ENCODE data around the gene ENHO.
A peak's percentile ranks its signal among the peaks of the same experiment; 100 is the strongest.

ENHO gene

DNA sequence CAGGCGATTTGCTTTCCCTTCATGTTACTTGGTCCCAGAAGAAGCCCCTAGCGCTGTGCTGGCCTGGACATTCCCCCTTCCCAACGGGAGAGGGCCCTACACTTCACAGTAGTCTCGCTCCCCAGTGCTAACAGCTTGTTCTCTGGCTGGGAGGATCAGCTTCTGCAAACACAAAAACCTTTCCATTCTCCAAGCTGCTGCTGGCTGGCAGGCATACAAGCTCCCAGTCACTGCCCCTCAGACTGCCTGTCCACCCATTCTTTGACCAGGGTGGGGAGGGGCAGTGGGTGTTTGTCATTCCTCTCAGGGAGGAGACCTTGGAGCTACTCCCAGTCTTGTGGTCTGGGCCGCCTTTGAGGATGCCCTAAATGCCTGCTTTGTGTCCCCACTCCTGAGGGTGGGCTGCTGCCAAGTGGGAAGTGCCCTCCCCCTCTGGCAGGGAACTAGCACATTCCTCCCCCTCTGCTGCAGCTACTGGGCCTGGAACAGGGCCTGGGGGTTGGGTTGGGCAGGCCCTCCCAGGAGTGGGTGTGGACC lies 20.8 kb downstream of the ENHO start:
- CTCF ChIA-PET, result interaction anchor here (0.6 to 3.4 kb wide), 16 partner anchors 9 to 132 kb away, joined by 3 to 55 read pairs (median 4); partner anchors contain the start of gene DCTN3
- Mint-ChIP-seq H3K27me3 (peaks cover 23% of the 10 kb centered on the region), H3K27ac (no peak overlapping the region), H3K36me3 (no peaks in the 10 kb centered on the region), H3K4me3 (no peak overlapping the region), H3K9me3 (no peaks in the 10 kb centered on the region), H3K4me1 (no peaks in the 10 kb centered on the region)
- no peak for DNase-seq

GRCh38 chr9:34501372-34501771 lies 21.4 kb downstream of the ENHO start:
- CTCF ChIA-PET, result interaction anchor here (0.9 to 3.4 kb wide), 19 partner anchors 9 to 133 kb away, joined by 3 to 55 read pairs (median 4); partner anchors contain the start of gene DCTN3
- peaks cover 23% of the 10 kb centered on the region for H3K27me3 Mint-ChIP-seq

DNA sequence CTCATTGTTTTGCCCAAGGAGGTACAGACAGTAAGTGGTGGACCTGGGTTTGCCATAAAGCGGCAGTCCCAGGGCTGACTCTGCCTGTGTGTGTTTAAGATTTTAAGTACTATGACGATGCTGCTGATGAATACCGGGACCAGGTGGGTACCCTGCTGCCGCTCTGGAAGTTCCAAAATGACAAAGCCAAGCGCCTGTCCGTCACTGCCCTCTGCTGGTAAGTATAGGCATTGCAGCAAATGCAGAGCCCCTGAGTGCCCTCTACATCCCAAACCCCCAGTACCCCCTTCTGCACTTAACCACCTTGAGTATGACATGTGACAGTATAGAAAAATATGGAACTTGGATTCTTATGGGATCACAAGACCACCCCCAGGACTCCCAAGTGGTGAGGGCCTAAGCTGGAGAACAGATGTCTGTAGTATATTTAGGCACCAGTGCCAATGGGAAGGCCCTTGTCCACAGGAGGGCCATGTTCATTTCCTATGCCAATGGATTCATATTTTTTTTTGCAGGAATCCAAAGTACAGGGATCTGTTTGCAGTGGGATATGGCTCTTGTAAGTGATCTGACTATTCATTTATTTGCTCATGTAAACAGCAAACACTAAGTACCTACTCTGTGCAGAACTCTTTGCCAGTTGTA lies 22.0 kb downstream of the ENHO start:
- H3K36me3 Mint-ChIP-seq, result no peaks in the 10 kb centered on the region
- peak; percentile 80 for DNase-seq
- H3K4me1 Mint-ChIP-seq, result no peaks in the 10 kb centered on the region
- no peak overlapping the region for H3K27ac Mint-ChIP-seq
- H3K27me3 Mint-ChIP-seq, result peaks cover 21% of the 10 kb centered on the region
- H3K4me3 Mint-ChIP-seq, result no peak overlapping the region
- no peaks in the 10 kb centered on the region for H3K9me3 Mint-ChIP-seq
- CTCF ChIA-PET, result interaction anchor here (0.8 to 3.4 kb wide), 20 partner anchors 10 to 169 kb away, joined by 3 to 55 read pairs (median 4); partner anchors contain the start of gene DCTN3

More at GRCh38 chr9:34501372-34501771, 21.4 kb downstream of the ENHO start:
- DNase-seq, result no peak
- Mint-ChIP-seq H3K4me1 (no peaks in the 10 kb centered on the region), H3K4me3 (no peak overlapping the region), H3K36me3 (no peaks in the 10 kb centered on the region), H3K27ac (no peak overlapping the region), H3K9me3 (no peaks in the 10 kb centered on the region)

- no peak for DNase-seq
- H3K4me1 Mint-ChIP-seq, result no peaks in the 10 kb centered on the region
- CTCF ChIA-PET, result no interaction called here
- no peaks in the 10 kb centered on the region for H3K36me3 Mint-ChIP-seq
- no peaks in the 10 kb centered on the region for H3K9me3 Mint-ChIP-seq
- H3K27me3 Mint-ChIP-seq, result peaks cover 22% of the 10 kb centered on the region
- no peak overlapping the region for H3K27ac Mint-ChIP-seq
- H3K4me3 Mint-ChIP-seq, result no peak overlapping the region
Measured at GRCh38 chr9:34499076-34499475, 23.7 kb downstream of the ENHO start.

DNA sequence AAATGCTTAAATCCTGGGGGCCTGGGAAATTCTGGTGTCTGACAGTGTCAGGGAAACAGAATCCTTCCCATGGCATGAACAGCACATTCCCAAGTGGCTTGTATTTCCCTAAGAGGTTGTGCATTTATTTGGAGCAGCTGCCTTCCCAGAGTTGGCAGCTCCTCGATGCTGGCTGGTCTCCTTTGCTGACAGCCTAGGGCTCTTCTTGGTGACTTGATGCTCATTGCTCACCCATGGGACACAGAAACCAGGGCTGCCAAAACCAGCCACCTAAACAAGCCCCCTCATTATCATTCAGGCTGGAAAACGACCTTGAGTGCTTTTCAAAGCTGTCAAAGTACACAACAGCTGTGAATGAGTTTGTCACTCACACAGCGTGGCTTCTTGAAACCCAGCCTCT lies 24.2 kb downstream of the ENHO start:
- Mint-ChIP-seq H3K9me3 (no peaks in the 10 kb centered on the region), H3K27ac (no peak overlapping the region), H3K4me3 (no peak overlapping the region), H3K4me1 (no peaks in the 10 kb centered on the region), H3K36me3 (no peaks in the 10 kb centered on the region), H3K27me3 (peaks cover 22% of the 10 kb centered on the region)
- DNase-seq, result no peak
- CTCF ChIA-PET, result interaction anchor here (1.4 kb wide), 1 partner anchor 60 kb away, joined by 3 read pairs; no protein-coding TSS in a partner anchor

DNA sequence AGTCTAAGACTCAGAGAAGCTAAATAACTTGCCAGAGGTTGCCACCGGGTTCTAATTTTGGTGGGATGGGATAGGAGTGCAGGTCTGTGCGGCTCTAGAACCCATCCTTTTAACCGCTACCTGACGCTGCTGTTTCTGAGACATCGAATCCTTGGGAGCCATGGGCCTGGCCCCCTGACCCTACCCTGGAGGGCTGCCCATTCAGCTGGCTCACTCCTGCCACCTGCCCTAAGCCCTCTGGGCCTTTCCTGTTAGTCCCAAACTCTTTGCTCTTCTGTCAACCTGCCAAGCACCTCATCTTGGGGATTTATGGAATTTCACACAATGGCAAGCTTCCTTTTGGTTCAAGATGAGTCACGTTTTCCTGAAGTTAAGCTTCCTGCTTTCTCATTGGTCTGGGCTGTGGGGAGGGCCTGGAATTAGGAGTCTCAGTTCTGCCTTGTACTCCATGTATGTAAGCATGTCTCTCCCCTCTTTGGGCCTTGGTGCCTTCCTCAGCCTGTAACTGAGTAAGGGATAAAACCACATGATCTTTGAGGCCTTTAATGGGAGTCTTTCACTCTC lies 26.6 kb downstream of the ENHO start:
- no peaks in the 10 kb centered on the region for H3K9me3 Mint-ChIP-seq

GRCh38 chr9:34493972-34494535 lies 28.7 kb downstream of the ENHO start:
- no peaks in the 10 kb centered on the region for H3K9me3 Mint-ChIP-seq
- no peaks in the 10 kb centered on the region for H3K36me3 Mint-ChIP-seq
- no peak overlapping the region for H3K27ac Mint-ChIP-seq
- no peak overlapping the region for H3K4me3 Mint-ChIP-seq
- H3K27me3 Mint-ChIP-seq, result peaks cover 29% of the 10 kb centered on the region
- CTCF ChIA-PET, result interaction anchor here (1.5 to 1.9 kb wide), 3 partner anchors 47 to 101 kb away, joined by 3 to 5 read pairs (median 4); no protein-coding TSS in a partner anchor
- DNase-seq, result peak; percentile 74
- H3K4me1 Mint-ChIP-seq, result no peaks in the 10 kb centered on the region

More for the DNA sequence above, 26.6 kb downstream of the ENHO start:
- no peak for DNase-seq
- no peaks in the 10 kb centered on the region for H3K36me3 Mint-ChIP-seq
- CTCF ChIA-PET, result interaction anchor here (1.0 kb wide), 2 partner anchors 61 to 92 kb away, joined by 3 to 5 read pairs; no protein-coding TSS in a partner anchor
- H3K27me3 Mint-ChIP-seq, result peaks cover 25% of the 10 kb centered on the region
- H3K4me1 Mint-ChIP-seq, result no peaks in the 10 kb centered on the region
- no peak overlapping the region for H3K4me3 Mint-ChIP-seq
- no peak overlapping the region for H3K27ac Mint-ChIP-seq

GRCh38 chr9:34492051-34492450 lies 30.7 kb downstream of the ENHO start:
- CTCF ChIA-PET, result interaction anchor here (1.0 to 1.6 kb wide), 2 partner anchors 48 to 88 kb away, joined by 3 to 4 read pairs; no protein-coding TSS in a partner anchor
- H3K4me3 Mint-ChIP-seq, result no peak overlapping the region
- peaks cover 38% of the 10 kb centered on the region for H3K27me3 Mint-ChIP-seq
- H3K27ac Mint-ChIP-seq, result no peak overlapping the region
- H3K9me3 Mint-ChIP-seq, result no peaks in the 10 kb centered on the region
- DNase-seq, result no peak
- no peaks in the 10 kb centered on the region for H3K36me3 Mint-ChIP-seq
- no peaks in the 10 kb centered on the region for H3K4me1 Mint-ChIP-seq

DNA sequence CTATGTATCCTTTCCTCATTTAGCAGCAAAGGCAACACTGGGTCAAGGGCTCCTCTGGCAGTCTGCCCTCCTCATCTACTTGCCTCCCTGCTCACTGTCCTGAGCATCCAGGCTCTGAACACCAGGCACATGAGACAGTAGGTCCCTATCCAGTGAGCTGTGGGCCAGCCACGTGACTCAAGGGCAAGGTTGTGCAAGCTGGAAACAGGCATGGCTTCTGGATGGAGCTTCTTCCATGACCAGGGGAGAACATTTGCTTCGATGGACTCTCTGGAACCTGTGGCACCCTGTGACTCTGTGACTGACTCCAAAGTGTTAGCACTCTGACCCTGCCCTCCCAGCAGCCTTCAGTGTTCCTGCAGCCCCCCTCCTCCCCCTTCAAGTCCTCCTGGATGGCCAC lies 31.2 kb downstream of the ENHO start:
- peaks cover 39% of the 10 kb centered on the region for H3K27me3 Mint-ChIP-seq
- no peaks in the 10 kb centered on the region for H3K36me3 Mint-ChIP-seq
- CTCF ChIA-PET, result interaction anchor here (1.0 kb wide), 1 partner anchor 48 kb away, joined by 3 read pairs; no protein-coding TSS in a partner anchor
- DNase-seq, result no peak
- no peaks in the 10 kb centered on the region for H3K9me3 Mint-ChIP-seq
- no peak overlapping the region for H3K27ac Mint-ChIP-seq
- H3K4me1 Mint-ChIP-seq, result no peaks in the 10 kb centered on the region
- H3K4me3 Mint-ChIP-seq, result no peak overlapping the region

DNA sequence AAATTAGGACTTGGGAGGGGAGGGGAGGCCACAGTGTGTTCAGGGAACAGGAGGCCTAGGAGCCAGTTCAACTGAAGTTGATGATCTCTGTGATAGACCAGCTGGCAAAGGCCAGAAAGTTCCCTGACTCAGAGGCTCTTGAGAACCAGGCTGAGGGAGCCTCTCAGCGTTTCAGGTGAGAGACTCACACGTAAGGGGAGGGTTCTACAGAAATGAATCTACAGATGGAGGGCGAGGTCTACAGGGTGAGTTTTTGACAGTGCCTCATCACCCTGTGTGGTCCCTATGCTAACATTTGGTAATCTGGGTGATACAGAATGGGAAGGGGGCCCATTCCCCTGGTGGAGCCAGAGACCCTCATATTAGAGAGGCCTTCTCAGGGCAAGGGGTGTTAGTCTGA lies 32.0 kb downstream of the ENHO start:
- no peak overlapping the region for H3K4me3 Mint-ChIP-seq
- H3K27ac Mint-ChIP-seq, result no peak overlapping the region
- H3K9me3 Mint-ChIP-seq, result no peaks in the 10 kb centered on the region
- H3K27me3 Mint-ChIP-seq, result peaks cover 38% of the 10 kb centered on the region
- H3K36me3 Mint-ChIP-seq, result no peaks in the 10 kb centered on the region
- DNase-seq, result no peak
- CTCF ChIA-PET, result interaction anchor here (0.8 to 1.6 kb wide), 4 partner anchors 9 to 100 kb away, joined by 3 to 4 read pairs (median 3); no protein-coding TSS in a partner anchor
- H3K4me1 Mint-ChIP-seq, result no peaks in the 10 kb centered on the region

DNA sequence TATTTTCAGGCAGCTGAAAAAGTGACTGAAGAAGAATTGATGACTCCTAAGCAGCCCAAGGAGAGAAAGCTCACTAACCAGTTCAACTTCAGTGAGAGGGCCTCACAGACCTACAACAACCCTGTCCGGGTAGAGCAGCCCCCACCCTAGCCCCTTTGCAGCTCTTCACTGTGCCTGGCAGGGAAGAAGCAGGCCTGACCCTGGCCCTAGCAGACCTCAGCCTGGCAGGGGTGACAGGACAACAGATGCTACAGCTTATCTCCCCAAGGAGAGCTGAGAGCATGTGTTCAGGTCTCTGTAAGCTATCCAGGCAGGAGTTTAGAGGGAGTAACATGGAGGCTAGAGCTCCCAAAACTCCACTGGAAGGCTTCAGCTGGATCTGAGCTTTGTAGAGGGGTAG lies 32.4 kb downstream of the ENHO start:
- H3K27me3 Mint-ChIP-seq, result peaks cover 35% of the 10 kb centered on the region
- H3K36me3 Mint-ChIP-seq, result no peaks in the 10 kb centered on the region
- DNase-seq, result no peak
- no peaks in the 10 kb centered on the region for H3K9me3 Mint-ChIP-seq
- no peak overlapping the region for H3K27ac Mint-ChIP-seq
- CTCF ChIA-PET, result interaction anchor here (0.8 to 1.6 kb wide), 4 partner anchors 10 to 101 kb away, joined by 3 to 4 read pairs (median 3); no protein-coding TSS in a partner anchor
- no peaks in the 10 kb centered on the region for H3K4me1 Mint-ChIP-seq
- H3K4me3 Mint-ChIP-seq, result no peak overlapping the region

DNA sequence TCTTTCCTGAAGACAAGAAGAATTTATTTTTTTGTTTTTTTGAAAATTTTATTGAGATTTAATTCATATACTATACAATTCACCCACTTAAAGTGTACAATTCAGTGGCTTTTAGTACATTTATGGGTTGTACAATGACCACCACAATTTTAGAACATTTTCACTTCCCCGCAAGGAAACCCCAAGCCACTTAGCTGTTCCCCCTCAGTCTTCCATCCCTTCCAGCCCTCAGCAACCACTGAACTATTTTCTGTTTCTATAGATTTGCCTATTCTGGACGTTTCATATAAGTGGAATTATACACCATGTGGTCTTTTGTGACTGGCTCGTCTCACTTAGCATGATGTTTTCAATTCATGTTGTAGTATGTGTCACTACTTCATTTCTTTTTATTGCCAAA lies 36.2 kb downstream of the ENHO start:
- H3K9me3 Mint-ChIP-seq, result no peaks in the 10 kb centered on the region
- no peaks in the 10 kb centered on the region for H3K36me3 Mint-ChIP-seq
- H3K27me3 Mint-ChIP-seq, result peaks cover 36% of the 10 kb centered on the region
- no peak overlapping the region for H3K4me3 Mint-ChIP-seq
- CTCF ChIA-PET, result no interaction called here
- no peaks in the 10 kb centered on the region for H3K4me1 Mint-ChIP-seq
- H3K27ac Mint-ChIP-seq, result no peak overlapping the region
- no peak for DNase-seq

DNA sequence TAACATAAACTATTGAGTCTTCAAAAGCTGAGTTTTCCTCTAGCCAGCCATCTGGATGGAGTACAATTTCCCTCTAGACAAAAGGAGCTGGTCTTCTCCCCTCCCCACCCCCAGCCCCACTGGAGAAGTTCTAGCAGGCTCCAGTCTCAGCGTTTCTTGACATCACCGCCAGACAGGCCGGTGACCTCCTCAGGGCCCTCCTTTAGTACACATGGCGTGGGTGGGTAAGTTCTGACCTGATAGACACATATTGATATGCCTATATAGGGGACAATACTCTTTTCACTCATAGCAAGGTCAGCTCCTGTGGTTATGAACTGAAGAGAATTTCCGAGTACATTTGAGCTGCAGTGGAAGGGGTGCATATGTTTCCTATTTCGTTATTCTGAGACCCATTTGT lies 37.0 kb downstream of the ENHO start:
- Mint-ChIP-seq H3K4me3 (no peak overlapping the region), H3K36me3 (no peaks in the 10 kb centered on the region), H3K27ac (no peak overlapping the region), H3K27me3 (peaks cover 32% of the 10 kb centered on the region), H3K4me1 (no peaks in the 10 kb centered on the region), H3K9me3 (no peaks in the 10 kb centered on the region)
- DNase-seq, result no peak
- CTCF ChIA-PET, result no interaction called here

- no peak for DNase-seq
- Mint-ChIP-seq H3K4me3 (no peak overlapping the region), H3K9me3 (no peaks in the 10 kb centered on the region), H3K36me3 (no peaks in the 10 kb centered on the region), H3K27ac (no peak overlapping the region), H3K4me1 (no peaks in the 10 kb centered on the region), H3K27me3 (peaks cover 27% of the 10 kb centered on the region)
- CTCF ChIA-PET, result no interaction called here
Measured at GRCh38 chr9:34484678-34485077, 38.1 kb downstream of the ENHO start.

Measured in activated naive CD4-positive, alpha-beta T cell treated with anti-CD3 and anti-CD28 coated beads, Interleukin-2, amount 10 ng/mL, durations not matched to agents 7 days and 5 days (primary cell).